Measurements from ENCODE around the gene DPH2.

DPH2 gene

DNA sequence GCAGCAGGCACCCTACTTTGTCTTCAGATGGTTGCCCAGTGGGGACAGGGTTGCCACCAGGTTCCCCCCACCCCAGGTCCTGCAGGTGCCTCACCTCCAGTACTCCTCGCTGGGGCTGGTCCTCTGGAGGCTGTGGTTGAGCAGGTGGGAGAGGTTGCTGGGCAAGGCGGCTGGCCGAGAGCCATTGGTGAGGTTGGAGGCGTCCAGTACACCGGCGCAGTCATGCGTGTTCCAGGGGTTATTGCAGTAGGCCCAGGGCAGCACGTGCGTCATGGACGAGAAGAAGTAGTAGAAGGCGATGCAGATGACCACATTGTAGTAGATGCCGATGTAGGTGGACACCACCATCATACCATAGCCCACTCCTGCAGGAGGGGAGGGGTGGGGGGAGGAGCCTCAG is 38.4 kb downstream of the DPH2 start:
- TF ChIP-seq FOXP2 (optimal IDR thresholded peaks at IDR 0.05; ENCODE audit: borderline replicate concordance, extremely low read depth, extremely low read length, insufficient read depth): no peak
- TF ChIP-seq SIN3A (IDR thresholded peaks at IDR 0.05; ENCODE audit: borderline replicate concordance, insufficient read depth, low read length): no peak
- TF ChIP-seq REST (IDR thresholded peaks at IDR 0.05; ENCODE audit: insufficient read depth in 1 of 2, low read depth in 2 of 2, low read length in 2 of 2): no peak
- TF ChIP-seq TAF1 (IDR thresholded peaks at IDR 0.05; ENCODE audit: borderline replicate concordance, insufficient read depth, low read length): no peak
- TF ChIP-seq POLR2AphosphoS5 (IDR thresholded peaks at IDR 0.05; ENCODE audit: low read depth, low read length): no peak

- TF ChIP-seq TAF1 (IDR thresholded peaks at IDR 0.05; ENCODE audit: borderline replicate concordance, insufficient read depth, low read length) (no peak), POLR2AphosphoS5 (IDR thresholded peaks at IDR 0.05; ENCODE audit: low read depth, low read length) (no peak), SIN3A (IDR thresholded peaks at IDR 0.05; ENCODE audit: borderline replicate concordance, insufficient read depth, low read length) (no peak), FOXP2 (optimal IDR thresholded peaks at IDR 0.05; ENCODE audit: borderline replicate concordance, extremely low read depth, extremely low read length, insufficient read depth) (no peak), REST (IDR thresholded peaks at IDR 0.05; ENCODE audit: insufficient read depth in 1 of 2, low read depth in 2 of 2, low read length in 2 of 2) (no peak)
Observed at GRCh38 chr1:44010935-44011471, 41.2 kb downstream of the DPH2 start.

GRCh38 chr1:44012404-44012803 is 42.6 kb downstream of the DPH2 start:
- no peak for TF ChIP-seq FOXP2 (optimal IDR thresholded peaks at IDR 0.05; ENCODE audit: borderline replicate concordance, extremely low read depth, extremely low read length, insufficient read depth)
- TF ChIP-seq REST (IDR thresholded peaks at IDR 0.05; ENCODE audit: insufficient read depth in 1 of 2, low read depth in 2 of 2, low read length in 2 of 2): no peak
- no peak for TF ChIP-seq TAF1 (IDR thresholded peaks at IDR 0.05; ENCODE audit: borderline replicate concordance, insufficient read depth, low read length)

DNA sequence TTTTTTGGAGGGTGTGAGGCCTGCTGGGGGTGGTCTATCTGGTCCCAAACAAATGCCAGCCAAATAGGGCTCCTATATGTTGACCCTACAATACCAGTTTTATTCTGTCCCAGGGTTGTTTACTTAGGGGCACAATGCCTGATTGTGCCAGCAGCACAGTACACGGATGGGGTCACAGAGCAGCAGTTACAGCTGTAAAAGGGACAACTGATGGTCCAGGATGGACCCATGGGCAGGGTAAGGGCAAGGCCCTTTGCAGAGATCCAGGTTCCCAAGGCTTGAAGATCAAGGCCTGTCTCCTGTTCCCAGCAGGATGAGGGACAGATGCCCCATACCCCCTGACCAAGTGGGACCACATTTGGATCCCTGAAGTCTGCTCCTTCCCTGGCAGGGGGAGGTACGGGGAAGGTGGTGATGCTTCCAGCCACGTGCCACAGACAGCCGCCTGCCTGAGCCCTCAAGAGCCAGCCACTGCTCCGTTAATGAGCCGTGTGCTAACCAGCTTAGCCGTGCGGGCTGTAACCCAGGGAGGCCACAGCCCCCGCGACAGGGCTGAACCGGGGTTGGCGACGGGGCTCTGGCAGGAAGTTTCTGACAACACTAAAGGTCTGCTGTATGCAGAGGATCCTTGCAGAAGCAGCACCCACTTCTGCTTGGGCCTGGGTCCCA is 43.3 kb downstream of the DPH2 start:
- TF ChIP-seq REST (IDR thresholded peaks at IDR 0.05; ENCODE audit: insufficient read depth in 1 of 2, low read depth in 2 of 2, low read length in 2 of 2) (no peak), TAF1 (IDR thresholded peaks at IDR 0.05; ENCODE audit: borderline replicate concordance, insufficient read depth, low read length) (no peak), FOXP2 (optimal IDR thresholded peaks at IDR 0.05; ENCODE audit: borderline replicate concordance, extremely low read depth, extremely low read length, insufficient read depth) (no peak), SIN3A (IDR thresholded peaks at IDR 0.05; ENCODE audit: borderline replicate concordance, insufficient read depth, low read length) (no peak), POLR2AphosphoS5 (IDR thresholded peaks at IDR 0.05; ENCODE audit: low read depth, low read length) (no peak)

Data from PFSK-1 (cell line).